Central memory CD8-positive, alpha-beta T cell (primary cell): ENCODE data around the gene TSPAN9.

Experiments used
- ATAC-seq: fragments of 150-1000 bp; cut with Tn5 transposase; replicated peaks from 2 replicates; pipeline ENCODE4 v1.10.0; 2022; ENCODE audit warnings: mild to moderate bottlenecking, moderate FRiP score, moderate number of reproducible peaks; ENCODE audit not compliant: poor library complexity, severe bottlenecking; ENCODE audit errors: extremely low read depth
- DNase-seq, 2 donors: peaks; one replicate each; pipeline ENCODE4 v3.0.0; 2021; ENCODE audit warnings: low spot score in 2 of 2
- H3K27ac Mint-ChIP-seq: one replicate; pipeline ENCODE4 v1.8.0; 2022; ENCODE audit warnings: low read depth, mild to moderate bottlenecking, moderate library complexity, mixed read lengths
- H3K27me3 Mint-ChIP-seq: one replicate; pipeline ENCODE4 v1.8.0; 2022; ENCODE audit warnings: mixed read lengths
- H3K36me3 Mint-ChIP-seq: one replicate; pipeline ENCODE4 v1.8.0; 2022; ENCODE audit warnings: mild to moderate bottlenecking, moderate library complexity, mixed read lengths; ENCODE audit not compliant: insufficient read depth
- H3K4me1 Mint-ChIP-seq: one replicate; pipeline ENCODE4 v1.8.0; 2022; ENCODE audit warnings: mixed read lengths
- H3K4me3 Mint-ChIP-seq: one replicate; pipeline ENCODE4 v1.8.0; 2022; ENCODE audit warnings: mild to moderate bottlenecking, moderate library complexity, mixed read lengths
- H3K9me3 Mint-ChIP-seq: one replicate; pipeline ENCODE4 v1.8.0; 2022; ENCODE audit warnings: mixed read lengths

Gene TSPAN9

GRCh38 chr12:3310271-3311026 lies 233.3 kb downstream of the TSPAN9 start:
- Mint-ChIP-seq H3K36me3 (no peaks in the 10 kb centered on the region), H3K4me1 (no peaks in the 10 kb centered on the region), H3K27me3 (peaks cover 59% of the 10 kb centered on the region), H3K4me3 (no peak overlapping the region), H3K9me3 (no peaks in the 10 kb centered on the region), H3K27ac (no peak overlapping the region)
- no peak for DNase-seq
- ATAC-seq, result no peak

DNA sequence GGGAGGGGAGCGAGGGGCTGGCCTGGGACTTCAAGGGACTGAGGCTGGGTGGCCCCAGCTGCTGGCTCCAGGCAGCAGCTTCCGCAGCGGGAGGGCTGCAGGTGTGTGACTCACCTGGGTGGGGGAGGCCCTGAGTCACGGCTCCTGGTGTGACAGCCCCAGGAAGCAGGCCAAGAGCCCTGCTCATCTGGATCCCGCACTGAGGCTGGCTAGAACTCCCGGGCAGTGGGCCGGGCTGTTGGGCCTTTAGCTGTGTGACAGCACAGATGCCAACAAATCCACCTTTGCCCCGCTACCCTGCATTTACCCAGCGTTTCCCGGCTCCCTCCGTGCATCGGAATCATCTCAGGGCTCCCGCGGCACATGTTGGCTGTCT lies 233.8 kb downstream of the TSPAN9 start:
- Mint-ChIP-seq H3K27ac (no peak overlapping the region), H3K9me3 (no peaks in the 10 kb centered on the region), H3K4me1 (no peaks in the 10 kb centered on the region), H3K4me3 (no peak overlapping the region), H3K36me3 (no peaks in the 10 kb centered on the region), H3K27me3 (peaks cover 64% of the 10 kb centered on the region)
- no peak for ATAC-seq
- no peak for DNase-seq

- DNase-seq (no peak), ATAC-seq (no peak)
- Mint-ChIP-seq H3K4me3 (no peak overlapping the region), H3K27me3 (peaks cover 62% of the 10 kb centered on the region), H3K4me1 (no peaks in the 10 kb centered on the region), H3K9me3 (no peaks in the 10 kb centered on the region), H3K27ac (no peak overlapping the region), H3K36me3 (no peaks in the 10 kb centered on the region)
Observed at GRCh38 chr12:3311491-3312103, 234.4 kb downstream of the TSPAN9 start.

GRCh38 chr12:3313066-3313465 lies 235.9 kb downstream of the TSPAN9 start:
- Mint-ChIP-seq H3K4me1 (no peaks in the 10 kb centered on the region), H3K27ac (no peak overlapping the region), H3K36me3 (no peaks in the 10 kb centered on the region), H3K4me3 (no peak overlapping the region), H3K27me3 (peaks cover 47% of the 10 kb centered on the region), H3K9me3 (no peaks in the 10 kb centered on the region)
- ATAC-seq, result no peak
- no peak for DNase-seq

DNA sequence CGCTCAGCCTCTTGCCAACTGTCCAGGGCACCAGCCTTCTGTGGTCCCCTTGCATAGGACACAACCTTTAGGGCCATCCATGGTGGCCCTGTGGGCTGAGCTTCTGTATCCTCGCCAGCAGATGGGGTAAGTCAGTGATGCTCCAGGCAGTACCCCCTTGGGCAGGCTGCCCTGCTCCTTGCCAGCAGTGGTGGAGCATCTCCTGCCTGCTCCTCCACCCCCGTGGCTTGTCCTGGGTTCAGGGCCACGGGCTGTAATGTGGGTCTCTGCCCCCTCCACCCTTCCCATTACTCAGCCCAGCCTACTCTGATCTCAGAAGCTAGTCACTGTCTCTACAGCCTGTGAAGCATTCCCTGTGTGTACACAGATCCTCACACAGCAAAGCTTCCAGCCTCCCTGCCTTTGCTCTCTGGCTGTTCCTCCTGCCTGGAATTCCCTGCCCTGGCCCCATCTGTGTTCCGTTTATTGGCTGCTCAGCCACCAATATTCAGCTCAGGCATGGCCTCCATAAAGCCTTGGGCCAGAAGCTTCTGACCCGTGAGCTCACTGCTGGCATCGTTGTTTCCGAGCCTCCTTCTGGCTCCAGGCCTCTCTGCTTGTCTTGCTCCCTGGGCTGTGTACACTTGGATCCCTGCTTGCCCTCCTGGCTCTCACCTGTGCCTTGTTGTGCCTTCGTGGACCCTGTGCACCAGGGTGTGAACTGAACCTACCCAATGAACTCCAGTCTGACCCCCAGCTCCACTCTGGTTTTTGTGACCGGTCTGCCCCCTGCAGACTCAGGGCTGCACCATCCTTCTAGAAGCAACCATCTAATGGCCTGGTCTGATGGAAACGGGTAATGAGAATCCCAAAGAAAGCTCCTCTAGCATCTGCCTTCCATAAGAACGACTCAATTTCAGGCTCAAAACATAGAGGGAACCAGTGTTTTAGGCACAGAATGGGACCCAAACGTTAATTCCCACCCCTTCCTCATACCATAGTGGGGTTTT lies 236.8 kb downstream of the TSPAN9 start:
- no peak for ATAC-seq
- no peaks in the 10 kb centered on the region for H3K36me3 Mint-ChIP-seq
- DNase-seq, result no peak
- no peaks in the 10 kb centered on the region for H3K9me3 Mint-ChIP-seq
- H3K27ac Mint-ChIP-seq, result no peak overlapping the region
- peaks cover 38% of the 10 kb centered on the region for H3K27me3 Mint-ChIP-seq
- no peaks in the 10 kb centered on the region for H3K4me1 Mint-ChIP-seq
- no peak overlapping the region for H3K4me3 Mint-ChIP-seq

- Mint-ChIP-seq H3K4me3 (no peak overlapping the region), H3K9me3 (no peaks in the 10 kb centered on the region), H3K27me3 (peaks cover 39% of the 10 kb centered on the region), H3K27ac (no peak overlapping the region), H3K4me1 (no peaks in the 10 kb centered on the region), H3K36me3 (no peaks in the 10 kb centered on the region)
- ATAC-seq, result no peak
- no peak for DNase-seq
Observed at GRCh38 chr12:3315201-3315661, 238.1 kb downstream of the TSPAN9 start.

GRCh38 chr12:3316776-3317480 lies 239.7 kb downstream of the TSPAN9 start:
- ATAC-seq, result no peak
- DNase-seq, result no peak
- Mint-ChIP-seq H3K9me3 (no peaks in the 10 kb centered on the region), H3K4me3 (no peak overlapping the region), H3K27ac (no peak overlapping the region), H3K4me1 (no peaks in the 10 kb centered on the region), H3K27me3 (peaks cover 50% of the 10 kb centered on the region), H3K36me3 (no peaks in the 10 kb centered on the region)

- DNase-seq (no peak), ATAC-seq (no peak)
- Mint-ChIP-seq H3K9me3 (no peaks in the 10 kb centered on the region), H3K36me3 (no peaks in the 10 kb centered on the region), H3K27ac (no peak overlapping the region), H3K4me1 (no peaks in the 10 kb centered on the region), H3K4me3 (no peak overlapping the region), H3K27me3 (peaks cover 56% of the 10 kb centered on the region)
Observed at GRCh38 chr12:3317481-3317815, 240.3 kb downstream of the TSPAN9 start.

DNA sequence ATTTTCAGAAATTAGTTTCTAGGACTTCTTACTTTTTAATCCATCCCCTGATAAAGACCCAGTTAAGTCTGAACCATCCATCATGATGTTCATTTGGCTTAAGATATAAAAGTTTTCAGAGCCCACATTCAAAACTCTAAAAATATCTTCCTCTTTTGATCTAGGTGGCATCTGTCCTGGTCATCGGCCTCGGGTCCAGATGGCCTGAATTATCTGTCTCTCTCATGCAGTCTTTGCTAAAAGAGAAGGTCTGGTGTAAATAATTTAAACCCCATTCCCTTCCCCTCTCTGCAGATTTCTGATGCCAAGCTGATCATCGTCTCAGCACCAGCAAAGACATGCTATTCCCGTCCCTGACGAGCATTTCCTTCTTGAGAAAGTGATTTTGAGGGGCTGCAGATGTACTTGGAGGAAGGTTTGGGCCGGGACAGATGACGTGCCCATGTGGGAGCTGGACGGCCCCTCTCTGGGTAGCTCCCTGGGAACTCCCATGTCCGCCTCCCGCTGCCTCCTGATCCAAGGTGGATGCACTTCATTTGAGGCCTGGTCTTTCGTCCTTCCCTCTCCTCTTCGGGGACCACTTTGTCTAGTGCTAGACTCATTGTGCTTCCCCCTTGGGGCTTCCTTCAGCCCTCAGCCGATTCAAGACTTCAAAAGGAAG lies 240.8 kb downstream of the TSPAN9 start:
- DNase-seq (no peak), ATAC-seq (no peak)
- no peak overlapping the region for H3K4me3 Mint-ChIP-seq
- H3K4me1 Mint-ChIP-seq, result no peaks in the 10 kb centered on the region
- H3K27me3 Mint-ChIP-seq, result peaks cover 61% of the 10 kb centered on the region
- no peaks in the 10 kb centered on the region for H3K9me3 Mint-ChIP-seq
- no peak overlapping the region for H3K27ac Mint-ChIP-seq
- no peaks in the 10 kb centered on the region for H3K36me3 Mint-ChIP-seq

DNA sequence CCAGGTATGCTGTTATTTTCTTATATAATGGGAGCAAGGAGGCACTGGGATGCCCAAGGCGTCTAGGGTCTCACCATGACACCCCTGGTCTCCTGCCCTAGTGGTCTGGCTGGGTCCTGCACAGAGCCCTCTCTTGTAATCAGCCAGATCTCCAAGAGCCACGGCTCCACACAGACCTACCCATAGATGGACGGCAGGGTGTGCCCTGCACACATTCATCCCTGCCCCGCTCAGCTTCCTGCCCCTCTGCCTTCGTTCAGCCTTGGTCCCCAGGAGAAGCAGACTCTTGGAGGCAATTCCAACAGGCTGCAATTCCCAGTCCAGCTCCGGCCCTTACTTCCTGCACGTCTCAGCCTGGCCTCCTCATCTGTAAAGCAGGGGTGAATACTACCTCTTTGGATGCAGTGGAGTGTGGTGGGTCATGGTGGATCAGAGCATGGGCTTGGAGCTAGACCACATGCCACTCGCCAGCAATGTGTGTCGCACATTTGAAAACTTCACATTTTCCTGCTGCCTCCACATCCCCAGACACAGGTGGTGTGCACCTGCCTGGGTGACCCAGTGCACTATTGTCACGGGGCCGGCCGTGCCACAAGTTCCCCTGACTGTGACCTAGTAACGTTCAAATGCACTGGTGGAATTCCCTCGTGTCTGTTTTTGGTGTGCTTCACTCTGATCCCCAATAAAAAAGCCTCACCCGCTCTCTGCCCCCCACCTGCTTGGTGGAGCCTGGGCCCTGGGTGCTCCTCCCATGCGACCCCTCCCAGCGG lies 242.7 kb downstream of the TSPAN9 start:
- H3K4me3 Mint-ChIP-seq, result no peak overlapping the region
- no peak overlapping the region for H3K27ac Mint-ChIP-seq
- DNase-seq (no peak), ATAC-seq (no peak)
- H3K36me3 Mint-ChIP-seq, result no peaks in the 10 kb centered on the region
- H3K4me1 Mint-ChIP-seq, result no peaks in the 10 kb centered on the region
- H3K27me3 Mint-ChIP-seq, result peaks cover 55% of the 10 kb centered on the region
- H3K9me3 Mint-ChIP-seq, result no peaks in the 10 kb centered on the region

DNA sequence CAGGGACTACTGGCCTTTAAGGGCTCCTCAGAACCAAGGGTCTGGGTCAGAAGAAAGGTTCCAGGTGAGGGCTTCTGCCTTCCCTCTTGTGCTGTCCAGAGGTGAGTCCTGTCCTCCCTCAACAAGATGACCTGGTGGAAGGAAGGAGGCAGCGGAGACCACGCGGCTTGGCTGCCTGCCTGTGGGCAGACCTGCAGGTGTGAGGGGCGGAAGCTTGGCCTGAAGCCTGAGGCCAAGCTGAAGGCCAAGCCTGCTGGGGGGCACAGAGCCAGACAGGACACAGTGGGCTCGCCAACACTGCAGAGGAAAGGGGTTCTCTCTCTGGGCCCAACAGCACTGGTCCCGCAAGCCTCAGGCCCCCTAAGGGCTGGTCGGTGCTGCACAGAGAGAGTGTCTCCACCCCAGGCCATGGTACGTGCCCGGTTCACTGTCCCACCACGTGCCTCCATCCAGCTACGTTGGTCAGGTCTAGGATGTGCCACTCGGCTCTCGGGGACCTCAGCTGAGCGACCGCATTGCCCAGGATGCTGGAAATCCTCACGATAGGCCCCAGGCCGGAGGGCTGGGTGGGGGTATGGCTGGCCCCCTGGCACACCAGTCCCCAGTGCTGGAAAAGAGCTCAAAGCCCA lies 243.8 kb downstream of the TSPAN9 start:
- ATAC-seq (no peak), DNase-seq (no peak)
- no peak overlapping the region for H3K27ac Mint-ChIP-seq
- H3K9me3 Mint-ChIP-seq, result no peaks in the 10 kb centered on the region
- peaks cover 44% of the 10 kb centered on the region for H3K27me3 Mint-ChIP-seq
- no peaks in the 10 kb centered on the region for H3K36me3 Mint-ChIP-seq
- H3K4me1 Mint-ChIP-seq, result no peaks in the 10 kb centered on the region
- H3K4me3 Mint-ChIP-seq, result no peak overlapping the region
